K562 (cell line): ENCODE measurements around the gene CCDC88A. TPM values are rescaled to one million over a fixed set of nuclear protein-coding genes. Genes with fewer than 3 reads are reported as not detected.

Experiments
- ATAC-seq: fragments of 200-7000 bp; cut with Tn5 transposase; 3 replicates; pipeline ENCODE4 v1.9.1; 2020; ENCODE audit warnings: moderate library complexity
- BruUV-seq: library from RNA; stranded (reverse); fragments of 400-500 nt; replicated peaks from 2 replicates; lab custom pipeline; 2021; lab: Mats Ljungman, UMichigan
- CTCF ChIA-PET: fragments of 300-600 bp; formaldehyde crosslinking; extraction: SDS; loops from one replicate; lab custom pipeline; 2021; ENCODE audit warnings: low intra/inter-chr PET ratio; lab: Yijun Ruan, JAX
- POLR2A ChIA-PET: fragments of 300-600, 350-650 bp; sonication (Branson Sonifier 250); formaldehyde crosslinking; extraction: SDS; loops from one replicate; lab custom pipeline; 2021; ENCODE audit warnings: antibody characterized with exemption, inconsistent platforms; lab: Yijun Ruan, JAX
- DNase-seq, 4 experiments: peaks; one replicate each; pipeline versions ENCODE4 v3.0.0 to v3.0.0-alpha.2; 2011 to 2018; ENCODE audit warnings: low spot score in 3 of 4, mixed read lengths in 3 of 4; ENCODE audit errors: extremely low read depth in 1 of 4
- FAIRE-seq: peaks from 2 replicates; lab custom pipeline; 2011; peaks lifted over from hg19 to GRCh38; lab: Jason Lieb, UNC
- H2AFZ ChIP-seq: 2 replicates; pipeline ENCODE4 v1.6.0; 2011; ENCODE audit warnings: low read depth, low read length, control low read depth, inconsistent platforms
- H3K27ac ChIP-seq: fragments of 200-600 bp; 3 replicates; pipeline ENCODE4 v1.8.0; 2011; ENCODE audit warnings: low read depth, mild to moderate bottlenecking, control low read depth, inconsistent platforms, low read length, moderate library complexity, mixed read lengths; ENCODE audit errors: extremely low read depth
- H3K27me3 ChIP-seq, 2 experiments: fragments of 300-600 bp in 1 of 2; 2 replicates in 1 of 2; 3 replicates in 1 of 2; pipeline versions ENCODE4 v1.6.0 to v1.8.0; 2011; ENCODE audit warnings: inconsistent platforms in 2 of 2, low read length in 2 of 2, mild to moderate bottlenecking in 1 of 2, mixed read lengths in 1 of 2, moderate library complexity in 1 of 2; ENCODE audit not compliant: control insufficient read depth in 2 of 2, insufficient read depth in 2 of 2
- H3K36me3 ChIP-seq: fragments of 300-600 bp; 3 replicates; pipeline ENCODE4 v1.8.0; 2011; ENCODE audit warnings: mild to moderate bottlenecking, low read length, inconsistent platforms; ENCODE audit not compliant: control insufficient read depth, insufficient read depth
- H3K4me1 ChIP-seq, 2 experiments: fragments of 200-600 bp in 1 of 2; replicated peaks in 1 of 2; 2 replicates in 1 of 2; 3 replicates in 1 of 2; pipeline versions ENCODE4 v1.5.1 to v1.8.0; 2011; ENCODE audit warnings: inconsistent platforms in 2 of 2, low read length in 2 of 2, mild to moderate bottlenecking in 1 of 2, mixed read lengths in 1 of 2, moderate library complexity in 1 of 2; ENCODE audit not compliant: control insufficient read depth in 2 of 2, insufficient read depth in 2 of 2
- H3K4me2 ChIP-seq: 2 replicates; pipeline ENCODE4 v1.6.1; 2011; ENCODE audit warnings: low read length, control low read depth, inconsistent platforms, mixed read lengths; ENCODE audit not compliant: insufficient read depth
- H3K4me3 ChIP-seq: fragments of 200-600 bp; sonication (generic), shearing (Covaris generic); 2 replicates; pipeline ENCODE4 v1.5.1; 2016; ENCODE audit warnings: control low read depth, inconsistent platforms
- H3K79me2 ChIP-seq: fragments of 200-600 bp; 3 replicates; pipeline ENCODE4 v1.8.0; 2011; ENCODE audit warnings: low read length, inconsistent platforms; ENCODE audit not compliant: control insufficient read depth, insufficient read depth
- H3K9ac ChIP-seq, 2 experiments: 2 replicates each; pipeline versions ENCODE4 v1.6.0 to v1.6.1; 2011; ENCODE audit warnings: low read depth in 2 of 2, low read length in 2 of 2, control low read depth in 1 of 2, inconsistent platforms in 1 of 2, mild to moderate bottlenecking in 1 of 2, mixed read lengths in 1 of 2; ENCODE audit not compliant: insufficient read depth in 1 of 2
- H3K9me1 ChIP-seq: one replicate; pipeline ENCODE4 v1.6.0; 2011; ENCODE audit warnings: inconsistent platforms, mild to moderate bottlenecking, low read length, moderate library complexity; ENCODE audit not compliant: control insufficient read depth, insufficient read depth
- H3K9me3 ChIP-seq: replicated peaks from 2 replicates; pipeline ENCODE4 v1.5.1; 2011; ENCODE audit warnings: low read depth, low read length, inconsistent platforms; ENCODE audit not compliant: control insufficient read depth, insufficient read depth
- H4K20me1 ChIP-seq: replicated peaks from 2 replicates; pipeline ENCODE4 v1.6.1; 2011; ENCODE audit warnings: low read length, inconsistent platforms, mixed read lengths; ENCODE audit not compliant: control insufficient read depth, insufficient read depth
- CBFA2T3 ChIP-seq: fragments of 450-650 bp; IDR thresholded peaks from 2 replicates; pipeline ENCODE4 v1.6.1; 2017
- ESRRB ChIP-seq: fragments of 250-450 bp; sonication (Bioruptor Pico); IDR thresholded peaks from 2 replicates; pipeline ENCODE4 v1.5.0; 2020; ENCODE audit warnings: mild to moderate bottlenecking, moderate library complexity, borderline replicate concordance
- HDAC2 ChIP-seq: fragments of 450-650 bp; IDR thresholded peaks from 2 replicates; pipeline ENCODE4 v1.6.1; 2016; ENCODE audit warnings: mild to moderate bottlenecking
- HMG20B ChIP-seq: fragments of 250-450 bp; sonication (Bioruptor Pico); IDR thresholded peaks from 2 replicates; pipeline ENCODE4 v1.5.0; 2021; ENCODE audit warnings: mild to moderate bottlenecking
- KDM1A ChIP-seq, 2 experiments: fragments of 450-650 bp; IDR thresholded peaks; 2 replicates each; pipeline ENCODE4 v1.6.1; 2016; ENCODE audit warnings: mild to moderate bottlenecking in 2 of 2
- SNIP1 ChIP-seq: fragments of 450-650 bp; IDR thresholded peaks from 2 replicates; pipeline ENCODE4 v1.7.1; 2017; ENCODE audit warnings: low read depth, mild to moderate bottlenecking
- SRF ChIP-seq, 2 experiments: fragments of 250-450, 450-650 bp in 1 of 2; sonication (Bioruptor Pico) in 1 of 2; sonication (generic) in 1 of 2; formaldehyde crosslinking; IDR thresholded peaks; 2 replicates each; pipeline versions ENCODE4 v1.5.0 to v1.5.1; 2020 to 2022; ENCODE audit warnings: mild to moderate bottlenecking in 1 of 2, missing genetic modification reagents in 1 of 2
- TBP ChIP-seq: optimal IDR thresholded peaks from 2 replicates; pipeline ENCODE3; 2011; ENCODE audit warnings: low read depth, low read length, improper control_type of control experiment
- ZNF696 ChIP-seq: fragments of 250-450 bp; sonication (Bioruptor Pico); conservative IDR thresholded peaks from 2 replicates; pipeline ENCODE4 v1.4.0; 2020; ENCODE audit warnings: mild to moderate bottlenecking, moderate library complexity
- WGBS: fragments of 100-300 bp; shearing (Covaris generic); methylation state at CpG from one replicate; pipeline ENCODE4 v1.1.6; 2016; ENCODE audit warnings: low coverage, mixed read lengths; ENCODE audit not compliant: insufficient coverage; ENCODE audit errors: missing lambda C conversion rate; 5-methylcytosine and 5-hydroxymethylcytosine counted together
- in situ Hi-C: fragments of 300-500 bp; cut with MboI; formaldehyde crosslinking; loops from 4 replicates; pipeline ENCODE4 v1.15.0; 2018; ENCODE audit warnings: inconsistent platforms, mixed read lengths
- intact Hi-C: fragments of 100-400 bp; cut with micrococcal nuclease; formaldehyde crosslinking; loops from 2 replicates; pipeline ENCODE4 v1.14.2; 2022
- polyA plus RNA-seq, 8 experiments: library from polyadenylated mRNA; depleted of rRNA in 4 of 8; stranded (reverse) in 5 of 8; unstranded in 3 of 8; fragments of >200 nt; fragmentation: Nextera tagmentation in 2 of 8; fragmentation: Illumina TruSeq in 1 of 8; extraction: Ambion mirVana in 2 of 8; extraction: Trizol in 1 of 8; gene quantifications; 2 replicates each; pipeline versions ENCODE4 v1.2.1 to v1.2.3, GENCODE V29; 2011 to 2014; ENCODE audit warnings: inconsistent platforms in 1 of 8, missing spikeins in 1 of 8
- total RNA-seq, 7 experiments: library from RNA; depleted of rRNA in 6 of 7; stranded (reverse); fragments of >200 nt in 6 of 7; fragmentation: Illumina TruSeq in 2 of 7; extraction: Trizol in 2 of 7; gene quantifications; 2 replicates each; pipeline versions ENCODE4 v1.2.1 to v1.2.3, GENCODE V29; 2011 to 2021; ENCODE audit warnings: low replicate concordance in 1 of 7
- TF ChIP-seq, protein P1 (sequence below): fragments of 250-450 bp; sonication (Bioruptor Pico); IDR thresholded peaks from 2 replicates; pipeline ENCODE4 v1.8.0; 2021; ENCODE audit warnings: moderate library complexity, mild to moderate bottlenecking, inconsistent platforms
- TF ChIP-seq, protein P2 (sequence below), 2 experiments: IDR thresholded peaks; 2 replicates each; pipeline ENCODE4 v1.6.1; 2011; ENCODE audit warnings: borderline replicate concordance in 1 of 2, control low read depth in 1 of 2, low read depth in 1 of 2, low read length in 1 of 2, mild to moderate bottlenecking in 1 of 2, mixed read lengths in 1 of 2, moderate library complexity in 1 of 2; ENCODE audit not compliant: insufficient read depth in 1 of 2, insufficient read length in 1 of 2, poor library complexity in 1 of 2, severe bottlenecking in 1 of 2; ENCODE audit errors: extremely low read depth in 1 of 2

The CCDC88A gene
- total and polyA plus RNA-seq, 9 of the 15 experiments (the other 6 are each of a cell fraction or from before 2014, with no cell fraction given) = 29.3 to 102 (median 55.6) TPM

DNA sequence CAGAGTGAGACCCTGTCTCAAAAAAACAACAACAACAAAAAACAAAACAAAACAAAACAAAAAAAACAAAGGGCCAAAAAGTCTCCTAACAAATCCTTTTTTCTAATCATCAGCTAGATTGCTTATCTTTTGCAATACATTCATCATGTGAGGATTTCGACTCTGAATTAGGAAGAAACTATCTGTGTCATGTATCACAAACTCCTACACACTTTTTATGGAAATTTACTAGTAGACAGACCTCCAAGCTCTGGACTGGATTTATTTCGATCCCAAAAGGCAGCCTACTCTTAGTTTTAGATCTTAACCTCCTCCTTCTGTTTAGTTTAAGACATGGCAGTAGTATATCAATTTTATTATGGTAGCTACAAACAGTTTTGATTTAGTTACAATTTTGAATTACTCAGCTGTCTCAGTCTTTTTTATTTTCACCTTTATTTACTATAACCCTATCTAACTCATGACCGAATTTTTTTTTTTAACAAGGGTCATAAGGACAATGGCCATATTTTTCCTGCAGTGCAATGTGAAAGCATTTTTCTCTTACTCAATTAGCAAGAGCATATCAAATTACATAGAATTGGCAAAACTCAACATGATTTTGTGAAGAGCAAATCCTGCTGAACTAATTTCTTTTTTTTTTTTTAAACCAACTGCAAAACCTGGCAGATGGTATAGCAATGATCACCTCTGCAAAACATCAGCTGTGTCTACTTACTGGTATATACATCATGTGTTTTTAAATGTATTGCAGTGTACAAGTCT lies 10.7 kb upstream of the CCDC88A start:
- Histone ChIP-seq H3K4me3 (no peak overlapping the region), H3K9me3 (no peaks in the 10 kb centered on the region), H3K79me2 (no peaks in the 10 kb centered on the region)
- no peak for ATAC-seq
- CTCF ChIA-PET = no interaction called here
- BruUV-seq = no TSS peak
- intact Hi-C loops = no loop called here
- no peak for TF ChIP-seq KDM1A (IDR thresholded peaks at IDR 0.05)
- no peak for TF ChIP-seq HMG20B
- no peak for TF ChIP-seq TBP
- TF ChIP-seq, protein P1, sequence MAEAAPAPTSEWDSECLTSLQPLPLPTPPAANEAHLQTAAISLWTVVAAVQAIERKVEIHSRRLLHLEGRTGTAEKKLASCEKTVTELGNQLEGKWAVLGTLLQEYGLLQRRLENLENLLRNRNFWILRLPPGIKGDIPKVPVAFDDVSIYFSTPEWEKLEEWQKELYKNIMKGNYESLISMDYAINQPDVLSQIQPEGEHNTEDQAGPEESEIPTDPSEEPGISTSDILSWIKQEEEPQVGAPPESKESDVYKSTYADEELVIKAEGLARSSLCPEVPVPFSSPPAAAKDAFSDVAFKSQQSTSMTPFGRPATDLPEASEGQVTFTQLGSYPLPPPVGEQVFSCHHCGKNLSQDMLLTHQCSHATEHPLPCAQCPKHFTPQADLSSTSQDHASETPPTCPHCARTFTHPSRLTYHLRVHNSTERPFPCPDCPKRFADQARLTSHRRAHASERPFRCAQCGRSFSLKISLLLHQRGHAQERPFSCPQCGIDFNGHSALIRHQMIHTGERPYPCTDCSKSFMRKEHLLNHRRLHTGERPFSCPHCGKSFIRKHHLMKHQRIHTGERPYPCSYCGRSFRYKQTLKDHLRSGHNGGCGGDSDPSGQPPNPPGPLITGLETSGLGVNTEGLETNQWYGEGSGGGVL (CRISPR knock-in tag) = no peak
- no peak for TF ChIP-seq ESRRB (CRISPR knock-in tag)
- no peak for TF ChIP-seq HDAC2
- TF ChIP-seq ZNF696 = no peak
- TF ChIP-seq CBFA2T3 = no peak
- TF ChIP-seq, protein P2, sequence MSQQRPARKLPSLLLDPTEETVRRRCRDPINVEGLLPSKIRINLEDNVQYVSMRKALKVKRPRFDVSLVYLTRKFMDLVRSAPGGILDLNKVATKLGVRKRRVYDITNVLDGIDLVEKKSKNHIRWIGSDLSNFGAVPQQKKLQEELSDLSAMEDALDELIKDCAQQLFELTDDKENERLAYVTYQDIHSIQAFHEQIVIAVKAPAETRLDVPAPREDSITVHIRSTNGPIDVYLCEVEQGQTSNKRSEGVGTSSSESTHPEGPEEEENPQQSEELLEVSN (IDR thresholded peaks at IDR 0.05; ENCODE audit: borderline replicate concordance in 1 of 2, extremely low read depth in 1 of 2, insufficient read depth in 1 of 2, insufficient read length in 1 of 2, low read depth in 1 of 2, low read length in 1 of 2, poor library complexity in 1 of 2, severe bottlenecking in 1 of 2) = no peak
- TF ChIP-seq SNIP1 = no peak
- no peak for TF ChIP-seq SRF (CRISPR knock-in tag; IDR thresholded peaks at IDR 0.05)
- TF ChIP-seq, all 486 proteins: peak for 0
- 15% methylated on average over 3 of the region's 3 CpGs for WGBS
- H3K9ac ChIP-seq = no peak overlapping the region
- no peaks in the 10 kb centered on the region for H3K27me3 ChIP-seq
- H3K4me2 ChIP-seq = no peak overlapping the region
- no peaks in the 10 kb centered on the region; a peak in 1 of 5 replicates for H3K4me1 ChIP-seq
- in situ Hi-C loops = no loop called here
- H3K27ac ChIP-seq = no peak overlapping the region
- DNase-seq (no peak), FAIRE-seq (no peak)
- H4K20me1 ChIP-seq = no peaks in the 10 kb centered on the region
- H3K36me3 ChIP-seq = no peaks in the 10 kb centered on the region
- POLR2A ChIA-PET = interaction anchor here (0.7 to 1.0 kb wide), 4 partner anchors 8 to 28 kb away, joined by 3 to 5 read pairs (median 4); partner anchors contain the start of gene CCDC88A
- no peaks in the 10 kb centered on the region for H3K9me1 ChIP-seq
- H2AFZ ChIP-seq = no peak overlapping the region
